Measurements from ENCODE around the gene ATP6V0B. TPM values are rescaled to one million over a fixed set of nuclear protein-coding genes. Genes with fewer than 3 reads are reported as not detected.

Gene ATP6V0B
- total and polyA plus RNA-seq, 10 of the 15 experiments (the other 5 are each of a cell fraction or from before 2014, with no cell fraction given): 65.3 to 250 (median 144) TPM

GRCh38 chr1:43946236-43947060 lies 28.3 kb upstream of the ATP6V0B start, which contains the start of gene IPO13 (continued):
- TF ChIP-seq TBL1XR1 (IDR thresholded peaks at IDR 0.05; ENCODE audit: low read depth, low read length): no peak
- TF ChIP-seq ZBED1 (IDR thresholded peaks at IDR 0.05; ENCODE audit: borderline replicate concordance): no peak
- TF ChIP-seq BACH1 (IDR thresholded peaks at IDR 0.05; ENCODE audit: borderline replicate concordance): peak; percentile 66; the same call in 1 of the 2 replicates
- peak in 1 of 2 experiments; percentile 5; a peak in 1 of 4 replicates for TF ChIP-seq CEBPB (IDR thresholded peaks at IDR 0.05; ENCODE audit: borderline replicate concordance in 1 of 2, low read depth in 2 of 2, low read length in 2 of 2)
- no peak; the same call in 1 of the 2 replicates for TF ChIP-seq ATF7 (IDR thresholded peaks at IDR 0.05; ENCODE audit: low read depth)
- no peak for TF ChIP-seq YBX1 (IDR thresholded peaks at IDR 0.05)
- TF ChIP-seq NR2C1 (IDR thresholded peaks at IDR 0.05): peak; percentile 69
- TF ChIP-seq BCL3 (IDR thresholded peaks at IDR 0.05; ENCODE audit: borderline replicate concordance, insufficient read depth, low read depth, low read length, poor library complexity, severe bottlenecking): no peak
- TF ChIP-seq SPI1 (IDR thresholded peaks at IDR 0.05; ENCODE audit: borderline replicate concordance, insufficient read depth, low read depth, low read length): no peak
- TF ChIP-seq ZSCAN29 (IDR thresholded peaks at IDR 0.05): no peak
- TF ChIP-seq CHD4 (IDR thresholded peaks at IDR 0.05): no peak
- peak in 1 of 2 experiments; percentile 82; a peak in 1 of 3 replicates for TF ChIP-seq EGR1 (IDR thresholded peaks at IDR 0.05; ENCODE audit: borderline replicate concordance in 1 of 2, low read depth in 2 of 2, low read length in 2 of 2)
- no peak for TF ChIP-seq E2F8 (IDR thresholded peaks at IDR 0.05; ENCODE audit: low read depth, partially characterized antibody)
- 0 out of 2 replicates have a peak, but pooled peaks have one; percentile 8 for TF ChIP-seq IRF4 (IDR thresholded peaks at IDR 0.05; ENCODE audit: low read depth, low read length)
- no peak for TF ChIP-seq NFIC (IDR thresholded peaks at IDR 0.05; ENCODE audit: low read depth, low read length)
- peak; percentile 40 for TF ChIP-seq SMAD1 (IDR thresholded peaks at IDR 0.05; ENCODE audit: low read depth, partially characterized antibody)
- peak; percentile 93 for TF ChIP-seq PKNOX1 (IDR thresholded peaks at IDR 0.05)
- peak; percentile 76 for TF ChIP-seq USF2 (IDR thresholded peaks at IDR 0.05; ENCODE audit: borderline replicate concordance, low read depth, low read length)
- TF ChIP-seq REST (IDR thresholded peaks at IDR 0.05; ENCODE audit: low read depth, low read length): peak; percentile 84
- TF ChIP-seq RBBP5 (conservative IDR thresholded peaks at IDR 0.05): no peak

Measured in GM12878 (cell line).